OCI-LY7 (cell line): ENCODE results near the gene BGLAP.

Experiments
- EZH2phosphoT487 ChIP-seq: fragments of 200-600 bp; sonication (generic); IDR thresholded peaks from 2 replicates; pipeline ENCODE4 v1.6.1; 2018; ENCODE audit warnings: low read depth, borderline replicate concordance, mild to moderate bottlenecking, mixed run types, antibody characterized with exemption, low read length, moderate library complexity, mixed read lengths
- TF ChIP-seq, protein P1 (sequence below): fragments of 200-600 bp; sonication (generic); conservative IDR thresholded peaks from 2 replicates; pipeline ENCODE4 v1.5.1; 2014; ENCODE audit warnings: mild to moderate bottlenecking, antibody characterized with exemption, low read length, moderate library complexity, mixed read lengths

DNA sequence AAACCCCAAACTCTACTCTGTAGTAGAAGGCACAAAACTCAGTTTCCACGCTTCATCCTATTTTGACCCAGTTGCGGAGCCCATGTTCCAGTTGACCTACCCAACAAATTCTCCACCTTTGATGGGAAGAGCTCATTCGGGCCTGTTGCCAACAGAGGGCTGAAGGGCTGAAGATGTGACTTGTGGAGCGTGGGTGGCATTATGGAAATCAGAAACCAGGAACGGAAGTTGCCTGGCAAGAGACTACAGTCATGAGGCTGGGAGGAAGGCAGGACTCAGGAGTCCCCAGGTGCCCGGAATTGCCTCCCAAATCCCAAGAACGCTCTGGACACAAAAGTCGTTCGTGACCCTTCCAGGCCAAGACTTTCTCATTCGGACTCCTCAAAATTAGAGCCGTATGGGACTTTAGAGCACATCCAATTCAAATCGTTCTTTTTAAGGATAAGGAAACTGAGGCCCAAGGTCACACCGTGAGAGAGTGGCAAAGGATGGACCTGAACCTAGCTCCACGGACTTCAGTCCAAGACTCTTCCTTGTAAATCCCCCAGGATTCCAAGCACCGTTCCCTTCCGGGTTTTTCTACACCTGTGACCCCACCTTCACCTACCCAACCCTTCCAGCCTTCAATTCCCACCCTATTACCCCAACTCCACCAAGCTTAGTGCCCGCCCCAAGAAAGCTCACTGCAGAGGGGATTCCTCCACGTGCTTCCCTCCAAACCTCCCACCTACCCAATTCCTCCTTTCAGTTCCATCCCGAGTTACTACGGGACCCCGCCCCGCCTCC is 39.9 kb downstream of the BGLAP start:
- TF ChIP-seq, protein P1, sequence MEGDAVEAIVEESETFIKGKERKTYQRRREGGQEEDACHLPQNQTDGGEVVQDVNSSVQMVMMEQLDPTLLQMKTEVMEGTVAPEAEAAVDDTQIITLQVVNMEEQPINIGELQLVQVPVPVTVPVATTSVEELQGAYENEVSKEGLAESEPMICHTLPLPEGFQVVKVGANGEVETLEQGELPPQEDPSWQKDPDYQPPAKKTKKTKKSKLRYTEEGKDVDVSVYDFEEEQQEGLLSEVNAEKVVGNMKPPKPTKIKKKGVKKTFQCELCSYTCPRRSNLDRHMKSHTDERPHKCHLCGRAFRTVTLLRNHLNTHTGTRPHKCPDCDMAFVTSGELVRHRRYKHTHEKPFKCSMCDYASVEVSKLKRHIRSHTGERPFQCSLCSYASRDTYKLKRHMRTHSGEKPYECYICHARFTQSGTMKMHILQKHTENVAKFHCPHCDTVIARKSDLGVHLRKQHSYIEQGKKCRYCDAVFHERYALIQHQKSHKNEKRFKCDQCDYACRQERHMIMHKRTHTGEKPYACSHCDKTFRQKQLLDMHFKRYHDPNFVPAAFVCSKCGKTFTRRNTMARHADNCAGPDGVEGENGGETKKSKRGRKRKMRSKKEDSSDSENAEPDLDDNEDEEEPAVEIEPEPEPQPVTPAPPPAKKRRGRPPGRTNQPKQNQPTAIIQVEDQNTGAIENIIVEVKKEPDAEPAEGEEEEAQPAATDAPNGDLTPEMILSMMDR = no peak
- no peak for TF ChIP-seq EZH2phosphoT487
